Panc1 (cell line): ENCODE measurements around the gene LLGL2.

Source experiments
- POLR2AphosphoS5 ChIP-seq: IDR thresholded peaks from 2 replicates; pipeline ENCODE4 v1.6.1; 2012; ENCODE audit warnings: mild to moderate bottlenecking, low read depth, low read length, moderate library complexity
- SIN3A ChIP-seq: IDR thresholded peaks from 2 replicates; pipeline ENCODE4 v1.6.1; 2012; ENCODE audit warnings: low read depth, mild to moderate bottlenecking, low read length, moderate library complexity, borderline replicate concordance; ENCODE audit not compliant: insufficient read depth
- TF ChIP-seq, protein P1 (sequence below): fragments of 450-650 bp; IDR thresholded peaks from 2 replicates; pipeline ENCODE4 v1.5.1; 2017; ENCODE audit warnings: mild to moderate bottlenecking

DNA sequence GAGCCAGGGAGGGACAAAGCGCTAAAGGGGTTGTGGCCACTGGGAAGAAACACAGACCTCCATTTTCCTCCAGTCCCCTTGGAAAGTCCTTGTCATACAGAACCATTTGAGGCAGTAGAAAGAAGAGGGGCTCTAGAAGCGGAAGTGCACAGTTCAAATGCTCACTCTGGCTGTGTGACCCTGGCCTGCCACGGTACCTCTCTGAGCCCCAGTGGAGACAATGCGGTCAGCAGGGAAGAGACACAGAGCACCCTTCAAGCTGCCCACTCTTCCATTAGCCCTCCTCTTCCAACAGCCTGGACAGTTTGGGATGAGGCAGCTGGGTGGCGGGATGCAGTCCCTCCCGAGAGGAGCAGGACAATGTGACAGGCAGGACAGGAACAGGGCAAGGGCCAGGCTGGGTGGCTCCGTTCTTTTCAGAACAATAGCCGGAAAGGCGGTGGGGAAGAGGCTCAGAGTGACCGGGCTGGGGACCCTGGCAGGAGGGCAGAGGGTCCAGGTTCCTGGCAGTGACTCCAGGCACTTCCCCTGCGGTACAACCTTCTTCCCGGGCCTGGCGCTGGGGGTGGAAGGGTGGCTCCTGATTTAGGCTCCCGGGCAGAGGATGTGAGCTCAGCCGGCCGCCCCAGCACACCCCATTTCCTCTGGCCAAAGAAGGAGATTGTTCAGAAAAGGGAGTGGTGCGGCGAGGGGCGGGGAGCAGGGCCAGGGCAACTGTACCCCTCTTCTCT is 15.8 kb upstream of the LLGL2 start:
- TF ChIP-seq, protein P1, sequence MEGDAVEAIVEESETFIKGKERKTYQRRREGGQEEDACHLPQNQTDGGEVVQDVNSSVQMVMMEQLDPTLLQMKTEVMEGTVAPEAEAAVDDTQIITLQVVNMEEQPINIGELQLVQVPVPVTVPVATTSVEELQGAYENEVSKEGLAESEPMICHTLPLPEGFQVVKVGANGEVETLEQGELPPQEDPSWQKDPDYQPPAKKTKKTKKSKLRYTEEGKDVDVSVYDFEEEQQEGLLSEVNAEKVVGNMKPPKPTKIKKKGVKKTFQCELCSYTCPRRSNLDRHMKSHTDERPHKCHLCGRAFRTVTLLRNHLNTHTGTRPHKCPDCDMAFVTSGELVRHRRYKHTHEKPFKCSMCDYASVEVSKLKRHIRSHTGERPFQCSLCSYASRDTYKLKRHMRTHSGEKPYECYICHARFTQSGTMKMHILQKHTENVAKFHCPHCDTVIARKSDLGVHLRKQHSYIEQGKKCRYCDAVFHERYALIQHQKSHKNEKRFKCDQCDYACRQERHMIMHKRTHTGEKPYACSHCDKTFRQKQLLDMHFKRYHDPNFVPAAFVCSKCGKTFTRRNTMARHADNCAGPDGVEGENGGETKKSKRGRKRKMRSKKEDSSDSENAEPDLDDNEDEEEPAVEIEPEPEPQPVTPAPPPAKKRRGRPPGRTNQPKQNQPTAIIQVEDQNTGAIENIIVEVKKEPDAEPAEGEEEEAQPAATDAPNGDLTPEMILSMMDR = no peak
- no peak for TF ChIP-seq SIN3A
- no peak for TF ChIP-seq POLR2AphosphoS5
